ENCODE measurements around the gene KCNIP1.

KCNIP1 gene

DNA sequence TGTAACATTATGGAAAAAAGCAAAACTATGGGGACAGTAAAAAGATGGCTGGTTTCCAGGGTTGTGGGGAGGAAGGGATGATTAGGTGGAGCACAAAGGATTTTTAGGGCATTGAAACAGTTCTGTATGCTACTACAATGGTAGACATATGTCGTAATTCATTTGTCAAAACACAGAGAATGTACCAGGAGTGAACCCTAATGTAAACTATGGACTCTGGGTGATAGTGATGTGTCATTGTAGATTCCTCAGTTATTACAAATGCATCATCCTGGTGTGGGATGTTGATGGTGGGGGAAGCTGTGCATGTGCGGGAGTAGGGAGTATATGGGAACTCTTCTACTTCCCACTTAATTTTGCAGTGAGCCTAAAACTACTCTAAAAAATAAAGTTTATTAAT lies 144.7 kb downstream of the KCNIP1 start:
- H3K27me3 ChIP-seq (ENCODE audit: control insufficient read depth, insufficient read depth, low read length, poor library complexity, severe bottlenecking): no peaks in the 10 kb centered on the region
- no peaks in the 10 kb centered on the region for H3K36me3 ChIP-seq (ENCODE audit: control insufficient read depth, insufficient read depth, low read length)
- no peaks in the 10 kb centered on the region for H3K4me1 ChIP-seq (ENCODE audit: control insufficient read depth, insufficient read depth, low read length)
- WGBS, 2 experiments: 96 to 100% methylated on average over 1 of the region's 2 CpGs
- no peak overlapping the region for H3K4me3 ChIP-seq (ENCODE audit: insufficient read depth, low read depth, low read length)
- no peak overlapping the region for H3K27ac ChIP-seq (ENCODE audit: insufficient read depth, low read depth, low read length, poor library complexity, severe bottlenecking)
- H3K9me3 ChIP-seq (ENCODE audit: control insufficient read depth, low read length): no peaks in the 10 kb centered on the region

DNA sequence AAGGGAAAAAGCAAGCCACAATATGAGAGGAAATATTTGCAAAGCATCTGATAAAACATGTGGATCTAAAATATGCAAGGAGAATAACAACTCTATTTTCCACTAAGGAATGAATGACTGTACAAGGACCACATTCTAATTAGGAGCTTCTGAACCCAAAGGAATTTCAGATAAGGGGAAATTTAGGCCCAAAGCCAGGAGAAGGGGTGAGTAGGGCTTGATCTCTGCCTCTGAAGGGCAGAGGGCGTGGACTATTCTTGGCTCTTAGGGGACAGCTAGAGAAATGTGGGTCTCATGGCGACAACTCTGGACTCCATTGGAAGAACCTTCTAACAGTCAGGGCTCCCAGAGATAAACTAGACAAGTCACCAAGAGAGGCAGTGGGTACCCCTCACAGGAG lies 147.0 kb downstream of the KCNIP1 start:
- WGBS, 2 experiments: 95 to 98% methylated on average over 2 of the region's 2 CpGs
- no peaks in the 10 kb centered on the region for H3K27me3 ChIP-seq (ENCODE audit: control insufficient read depth, insufficient read depth, low read length, poor library complexity, severe bottlenecking)
- H3K9me3 ChIP-seq (ENCODE audit: control insufficient read depth, low read length): no peaks in the 10 kb centered on the region
- no peak overlapping the region for H3K27ac ChIP-seq (ENCODE audit: insufficient read depth, low read depth, low read length, poor library complexity, severe bottlenecking)
- no peaks in the 10 kb centered on the region for H3K36me3 ChIP-seq (ENCODE audit: control insufficient read depth, insufficient read depth, low read length)
- H3K4me1 ChIP-seq (ENCODE audit: control insufficient read depth, insufficient read depth, low read length): no peaks in the 10 kb centered on the region
- H3K4me3 ChIP-seq (ENCODE audit: insufficient read depth, low read depth, low read length): no peak overlapping the region

DNA sequence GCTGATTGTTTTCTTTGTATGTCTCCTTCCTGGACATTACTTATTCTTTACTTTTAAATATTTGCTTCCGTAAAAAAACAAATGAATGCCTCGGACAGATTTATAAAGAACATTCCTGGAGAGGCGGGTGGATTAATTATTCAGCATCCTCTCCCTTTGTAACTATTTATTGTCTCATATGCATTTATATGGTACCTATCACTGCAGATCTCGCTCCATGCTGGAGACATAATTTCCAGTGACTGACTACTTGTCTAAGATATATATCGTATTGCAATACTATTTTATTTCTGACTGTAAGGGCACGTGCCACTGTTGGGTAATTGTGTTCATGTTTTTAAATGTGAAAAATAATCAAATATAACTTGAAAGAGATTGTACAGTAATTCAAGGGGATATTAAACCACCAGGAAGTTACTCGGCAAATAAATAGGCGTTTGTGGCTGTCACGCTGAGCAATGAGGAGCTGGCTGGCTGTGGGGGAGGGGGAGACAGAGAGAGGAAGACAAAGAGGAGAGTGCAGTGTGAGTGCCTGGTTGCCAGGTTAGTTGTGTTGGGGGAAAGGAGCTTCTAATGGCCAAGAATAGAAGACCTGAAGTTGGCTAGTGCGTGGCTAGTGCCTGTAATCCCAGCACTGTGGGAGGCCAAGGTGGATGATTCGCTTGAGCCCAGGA lies 147.9 kb downstream of the KCNIP1 start:
- H3K9me3 ChIP-seq (ENCODE audit: control insufficient read depth, low read length): no peaks in the 10 kb centered on the region
- WGBS, 2 experiments: 63 to 74% methylated on average over 8 to 11 of the region's 11 CpGs
- no peaks in the 10 kb centered on the region for H3K27me3 ChIP-seq (ENCODE audit: control insufficient read depth, insufficient read depth, low read length, poor library complexity, severe bottlenecking)
- no peaks in the 10 kb centered on the region for H3K4me1 ChIP-seq (ENCODE audit: control insufficient read depth, insufficient read depth, low read length)
- no peaks in the 10 kb centered on the region for H3K36me3 ChIP-seq (ENCODE audit: control insufficient read depth, insufficient read depth, low read length)
- no peak overlapping the region for H3K4me3 ChIP-seq (ENCODE audit: insufficient read depth, low read depth, low read length)
- H3K27ac ChIP-seq (ENCODE audit: insufficient read depth, low read depth, low read length, poor library complexity, severe bottlenecking): no peak overlapping the region

DNA sequence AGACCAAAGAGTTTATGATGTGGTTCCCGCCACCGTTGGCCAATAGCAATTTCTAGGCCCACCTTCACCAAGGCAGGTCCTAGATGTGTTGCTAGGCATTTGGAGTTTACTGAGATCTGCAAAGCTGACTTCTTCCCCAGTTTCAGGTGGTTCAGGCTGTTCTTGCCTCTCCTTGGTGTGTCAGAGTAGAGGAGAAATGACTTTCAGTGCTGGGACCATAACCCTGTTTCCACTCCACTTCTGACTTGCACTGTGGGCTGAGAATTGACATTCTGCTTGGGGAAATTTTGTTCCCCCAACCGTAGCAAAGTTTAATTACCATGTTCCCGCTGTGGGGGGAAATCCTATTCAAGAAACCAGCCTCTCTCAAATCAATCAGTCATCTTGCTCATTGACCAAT lies 151.7 kb downstream of the KCNIP1 start:
- Histone ChIP-seq H3K4me1 (ENCODE audit: control insufficient read depth, insufficient read depth, low read length) (no peaks in the 10 kb centered on the region), H3K4me3 (ENCODE audit: insufficient read depth, low read depth, low read length) (no peak overlapping the region), H3K27me3 (ENCODE audit: control insufficient read depth, insufficient read depth, low read length, poor library complexity, severe bottlenecking) (no peaks in the 10 kb centered on the region), H3K9me3 (ENCODE audit: control insufficient read depth, low read length) (no peaks in the 10 kb centered on the region), H3K27ac (ENCODE audit: insufficient read depth, low read depth, low read length, poor library complexity, severe bottlenecking) (no peak overlapping the region), H3K36me3 (ENCODE audit: control insufficient read depth, insufficient read depth, low read length) (no peaks in the 10 kb centered on the region)
- WGBS, 2 experiments: 92 to 98% methylated on average over 4 of the region's 4 CpGs

DNA sequence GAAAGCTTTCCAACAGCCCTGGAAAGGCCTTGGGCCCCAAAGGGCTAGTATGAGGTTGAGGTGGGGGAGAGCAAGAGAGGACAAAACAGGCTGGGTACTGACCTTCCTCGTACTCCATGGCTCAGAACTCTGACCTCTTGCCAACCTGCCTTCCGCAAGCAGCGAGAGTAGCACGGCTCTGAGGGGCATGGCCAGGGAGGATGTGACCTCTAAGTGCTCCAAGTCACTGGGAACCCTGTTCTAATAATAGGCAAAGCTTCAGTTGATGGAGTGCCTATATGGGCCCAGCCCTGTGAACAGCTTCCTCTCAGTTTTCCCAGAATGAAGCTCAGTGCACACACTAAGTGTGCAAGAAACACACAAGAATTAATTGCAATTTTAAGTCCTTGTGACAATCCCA lies 152.1 kb downstream of the KCNIP1 start:
- WGBS, 2 experiments: 89 to 91% methylated on average over 4 of the region's 4 CpGs

DNA sequence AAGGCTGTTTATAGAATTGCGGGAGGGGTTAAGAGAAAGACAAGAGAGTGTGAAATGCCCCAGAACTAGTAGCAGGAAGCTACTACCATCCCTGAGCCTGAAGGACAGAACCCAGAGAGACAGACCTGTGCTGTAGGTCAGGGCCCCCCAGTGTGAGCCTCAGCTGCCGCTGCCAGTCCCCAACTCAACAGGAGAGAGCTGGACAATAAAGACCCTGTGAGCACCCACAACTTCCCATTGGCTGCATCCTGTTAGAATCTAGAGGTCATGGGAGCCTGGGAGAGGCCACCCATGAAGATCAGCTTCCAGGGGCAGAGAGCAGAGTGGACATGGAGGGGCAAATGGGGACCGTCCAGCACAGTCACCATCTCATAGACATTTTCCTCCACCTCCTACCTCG lies 152.5 kb downstream of the KCNIP1 start:
- Histone ChIP-seq H3K4me1 (ENCODE audit: control insufficient read depth, insufficient read depth, low read length) (no peaks in the 10 kb centered on the region), H3K36me3 (ENCODE audit: control insufficient read depth, insufficient read depth, low read length) (no peaks in the 10 kb centered on the region), H3K27me3 (ENCODE audit: control insufficient read depth, insufficient read depth, low read length, poor library complexity, severe bottlenecking) (no peaks in the 10 kb centered on the region), H3K4me3 (ENCODE audit: insufficient read depth, low read depth, low read length) (no peak overlapping the region), H3K9me3 (ENCODE audit: control insufficient read depth, low read length) (no peaks in the 10 kb centered on the region), H3K27ac (ENCODE audit: insufficient read depth, low read depth, low read length, poor library complexity, severe bottlenecking) (no peak overlapping the region)
- 91% methylated on average over 4 of the region's 4 CpGs for WGBS, 2 experiments

More for the DNA sequence above, 152.1 kb downstream of the KCNIP1 start:
- no peaks in the 10 kb centered on the region for H3K27me3 ChIP-seq (ENCODE audit: control insufficient read depth, insufficient read depth, low read length, poor library complexity, severe bottlenecking)
- no peaks in the 10 kb centered on the region for H3K36me3 ChIP-seq (ENCODE audit: control insufficient read depth, insufficient read depth, low read length)
- H3K4me1 ChIP-seq (ENCODE audit: control insufficient read depth, insufficient read depth, low read length): no peaks in the 10 kb centered on the region
- H3K9me3 ChIP-seq (ENCODE audit: control insufficient read depth, low read length): no peaks in the 10 kb centered on the region
- no peak overlapping the region for H3K27ac ChIP-seq (ENCODE audit: insufficient read depth, low read depth, low read length, poor library complexity, severe bottlenecking)
- H3K4me3 ChIP-seq (ENCODE audit: insufficient read depth, low read depth, low read length): no peak overlapping the region

DNA sequence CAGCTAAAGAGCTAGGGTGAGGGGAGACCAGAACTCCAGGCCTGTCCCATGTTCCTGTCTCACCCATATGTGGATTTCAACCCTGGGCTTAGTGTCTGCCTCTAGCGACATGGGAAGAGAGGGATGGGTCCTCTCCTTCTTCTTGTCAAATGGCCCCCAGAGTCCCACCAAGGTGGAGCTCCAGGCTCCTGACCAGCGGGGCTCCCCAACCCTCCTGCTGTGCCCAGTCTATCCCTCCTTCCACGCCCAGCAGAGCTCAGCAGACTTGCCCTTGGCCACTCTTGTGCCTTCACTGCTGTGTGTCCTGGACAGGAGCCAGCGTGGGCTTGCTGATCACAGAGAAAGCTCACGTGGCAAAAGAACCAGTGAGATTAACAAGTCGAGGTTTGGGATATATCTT lies 156.7 kb downstream of the KCNIP1 start:
- 90 to 95% methylated on average over 6 of the region's 6 CpGs for WGBS, 2 experiments
- Histone ChIP-seq H3K27me3 (ENCODE audit: control insufficient read depth, insufficient read depth, low read length, poor library complexity, severe bottlenecking) (no peaks in the 10 kb centered on the region), H3K4me1 (ENCODE audit: control insufficient read depth, insufficient read depth, low read length) (no peaks in the 10 kb centered on the region)

DNA sequence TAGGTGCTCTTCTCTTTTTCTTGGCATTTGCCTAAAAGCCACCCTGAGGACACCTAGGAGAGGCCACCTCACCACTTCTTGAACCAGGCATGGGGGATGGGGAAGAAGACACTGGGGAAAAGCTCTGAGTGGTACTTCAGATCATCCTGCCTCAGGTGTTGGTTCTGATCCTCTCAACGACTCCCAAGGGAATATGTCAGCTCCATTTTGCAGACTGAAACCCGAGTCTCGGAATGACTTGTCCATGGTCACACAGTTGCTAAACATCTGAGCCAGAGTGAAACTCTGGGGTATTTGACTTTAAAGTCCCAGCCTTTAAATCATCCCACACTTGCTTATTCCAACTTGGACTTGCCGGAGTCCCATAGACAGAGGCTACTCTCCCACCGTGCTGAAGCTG lies 159.1 kb downstream of the KCNIP1 start:
- no peak overlapping the region for H3K27ac ChIP-seq (ENCODE audit: insufficient read depth, low read depth, low read length, poor library complexity, severe bottlenecking)
- no peak overlapping the region for H3K4me3 ChIP-seq (ENCODE audit: insufficient read depth, low read depth, low read length)
- no peaks in the 10 kb centered on the region for H3K36me3 ChIP-seq (ENCODE audit: control insufficient read depth, insufficient read depth, low read length)
- no peaks in the 10 kb centered on the region for H3K9me3 ChIP-seq (ENCODE audit: control insufficient read depth, low read length)
- no peaks in the 10 kb centered on the region for H3K4me1 ChIP-seq (ENCODE audit: control insufficient read depth, insufficient read depth, low read length)
- WGBS, 2 experiments: 86 to 91% methylated on average over 5 of the region's 5 CpGs
- no peaks in the 10 kb centered on the region for H3K27me3 ChIP-seq (ENCODE audit: control insufficient read depth, insufficient read depth, low read length, poor library complexity, severe bottlenecking)

More for the DNA sequence above, 156.7 kb downstream of the KCNIP1 start:
- H3K36me3 ChIP-seq (ENCODE audit: control insufficient read depth, insufficient read depth, low read length): no peaks in the 10 kb centered on the region
- H3K4me3 ChIP-seq (ENCODE audit: insufficient read depth, low read depth, low read length): no peak overlapping the region
- H3K9me3 ChIP-seq (ENCODE audit: control insufficient read depth, low read length): no peaks in the 10 kb centered on the region
- no peak overlapping the region for H3K27ac ChIP-seq (ENCODE audit: insufficient read depth, low read depth, low read length, poor library complexity, severe bottlenecking)

DNA sequence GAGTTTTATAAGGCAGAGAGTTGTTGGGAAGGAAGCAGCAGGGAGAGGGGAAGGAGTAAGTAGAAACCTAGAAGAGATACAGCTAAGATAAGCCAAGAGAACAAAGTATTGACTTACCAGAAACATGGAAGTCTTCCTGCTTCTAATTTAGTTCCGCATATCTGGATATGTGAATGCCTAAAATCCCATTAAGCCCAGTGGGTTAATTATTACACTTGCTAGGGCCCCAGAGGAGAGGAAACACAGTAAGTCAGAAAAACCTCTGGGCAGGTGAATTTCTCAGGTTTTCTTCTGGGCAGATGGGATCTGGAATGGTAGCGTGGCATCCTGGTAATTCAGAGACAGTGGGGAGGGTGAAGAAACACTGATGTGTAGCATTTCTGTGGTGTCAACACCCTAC lies 175.0 kb downstream of the KCNIP1 start:
- Histone ChIP-seq H3K4me3 (ENCODE audit: insufficient read depth, low read depth, low read length) (no peak overlapping the region), H3K27me3 (ENCODE audit: control insufficient read depth, insufficient read depth, low read length, poor library complexity, severe bottlenecking) (peaks cover 66% of the 10 kb centered on the region), H3K36me3 (ENCODE audit: control insufficient read depth, insufficient read depth, low read length) (no peaks in the 10 kb centered on the region), H3K4me1 (ENCODE audit: control insufficient read depth, insufficient read depth, low read length) (no peaks in the 10 kb centered on the region), H3K27ac (ENCODE audit: insufficient read depth, low read depth, low read length, poor library complexity, severe bottlenecking) (no peak overlapping the region), H3K9me3 (ENCODE audit: control insufficient read depth, low read length) (no peaks in the 10 kb centered on the region)
- WGBS, 2 experiments: 92 to 99% methylated on average over 2 of the region's 2 CpGs

DNA sequence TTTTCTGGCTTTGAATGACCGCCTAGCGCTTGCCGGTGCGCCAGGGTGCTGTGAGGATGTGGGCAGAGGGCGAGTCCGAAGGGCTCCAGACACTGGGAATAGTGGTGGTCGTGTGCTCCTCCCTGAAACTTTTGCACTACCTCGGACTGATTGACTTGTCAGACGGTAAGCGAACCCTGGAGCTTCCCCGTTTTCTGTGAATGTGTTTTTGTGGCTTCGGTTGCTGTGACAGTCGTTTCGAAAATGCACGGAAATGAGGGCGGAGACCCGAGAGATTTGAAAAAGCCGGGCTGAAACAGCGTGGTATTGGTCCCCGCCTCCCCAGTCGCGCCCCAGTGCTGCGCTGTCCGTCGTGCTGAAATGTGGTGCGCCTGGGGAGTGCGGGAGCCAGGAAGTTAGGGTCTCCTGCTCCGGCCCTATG lies 177.2 kb downstream of the KCNIP1 start:
- Histone ChIP-seq H3K4me1 (ENCODE audit: control insufficient read depth, insufficient read depth, low read length) (no peaks in the 10 kb centered on the region), H3K4me3 (ENCODE audit: insufficient read depth, low read depth, low read length) (peak overlapping the region; percentile 16), H3K27me3 (ENCODE audit: control insufficient read depth, insufficient read depth, low read length, poor library complexity, severe bottlenecking) (peaks cover 58% of the 10 kb centered on the region), H3K9me3 (ENCODE audit: control insufficient read depth, low read length) (no peaks in the 10 kb centered on the region), H3K27ac (ENCODE audit: insufficient read depth, low read depth, low read length, poor library complexity, severe bottlenecking) (no peak overlapping the region), H3K36me3 (ENCODE audit: control insufficient read depth, insufficient read depth, low read length) (no peaks in the 10 kb centered on the region)
- WGBS, 2 experiments: 1 to 4% methylated on average over 26 to 28 of the region's 28 CpGs

DNA sequence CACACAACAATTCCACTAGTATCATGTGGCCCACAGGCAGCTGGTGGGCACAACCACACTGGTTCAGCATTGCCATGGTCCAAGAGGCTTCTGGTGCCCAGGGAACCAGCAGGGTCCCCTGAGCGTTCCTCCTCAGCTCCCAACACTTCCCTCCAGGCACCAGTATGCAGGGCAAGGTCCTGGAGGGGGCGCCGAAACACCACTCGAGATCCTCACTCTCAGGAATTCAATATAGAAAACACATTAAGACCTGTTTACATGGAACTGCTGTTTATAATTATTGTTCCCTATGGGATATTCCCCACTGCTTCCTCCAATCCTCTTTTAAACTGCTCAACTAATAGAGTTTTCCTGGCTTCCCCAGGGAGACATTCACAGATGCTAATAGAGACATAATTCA lies 187.8 kb downstream of the KCNIP1 start:
- Histone ChIP-seq H3K4me1 (ENCODE audit: control insufficient read depth, insufficient read depth, low read length) (peaks cover 4% of the 10 kb centered on the region), H3K9me3 (ENCODE audit: control insufficient read depth, low read length) (no peaks in the 10 kb centered on the region), H3K4me3 (ENCODE audit: insufficient read depth, low read depth, low read length) (no peak overlapping the region), H3K27ac (ENCODE audit: insufficient read depth, low read depth, low read length, poor library complexity, severe bottlenecking) (no peak overlapping the region), H3K27me3 (ENCODE audit: control insufficient read depth, insufficient read depth, low read length, poor library complexity, severe bottlenecking) (no peaks in the 10 kb centered on the region), H3K36me3 (ENCODE audit: control insufficient read depth, insufficient read depth, low read length) (no peaks in the 10 kb centered on the region)
- WGBS, 2 experiments: 45 to 47% methylated on average over 4 of the region's 4 CpGs
